Brain pericyte (primary cell): Measurements from ENCODE around the gene GLIS1.

ENCODE experiments used
- DNase-seq: peaks from one replicate; pipeline ENCODE4 v3.0.0-alpha.2; 2012; ENCODE audit warnings: low read depth, low spot score

The GLIS1 gene

DNA sequence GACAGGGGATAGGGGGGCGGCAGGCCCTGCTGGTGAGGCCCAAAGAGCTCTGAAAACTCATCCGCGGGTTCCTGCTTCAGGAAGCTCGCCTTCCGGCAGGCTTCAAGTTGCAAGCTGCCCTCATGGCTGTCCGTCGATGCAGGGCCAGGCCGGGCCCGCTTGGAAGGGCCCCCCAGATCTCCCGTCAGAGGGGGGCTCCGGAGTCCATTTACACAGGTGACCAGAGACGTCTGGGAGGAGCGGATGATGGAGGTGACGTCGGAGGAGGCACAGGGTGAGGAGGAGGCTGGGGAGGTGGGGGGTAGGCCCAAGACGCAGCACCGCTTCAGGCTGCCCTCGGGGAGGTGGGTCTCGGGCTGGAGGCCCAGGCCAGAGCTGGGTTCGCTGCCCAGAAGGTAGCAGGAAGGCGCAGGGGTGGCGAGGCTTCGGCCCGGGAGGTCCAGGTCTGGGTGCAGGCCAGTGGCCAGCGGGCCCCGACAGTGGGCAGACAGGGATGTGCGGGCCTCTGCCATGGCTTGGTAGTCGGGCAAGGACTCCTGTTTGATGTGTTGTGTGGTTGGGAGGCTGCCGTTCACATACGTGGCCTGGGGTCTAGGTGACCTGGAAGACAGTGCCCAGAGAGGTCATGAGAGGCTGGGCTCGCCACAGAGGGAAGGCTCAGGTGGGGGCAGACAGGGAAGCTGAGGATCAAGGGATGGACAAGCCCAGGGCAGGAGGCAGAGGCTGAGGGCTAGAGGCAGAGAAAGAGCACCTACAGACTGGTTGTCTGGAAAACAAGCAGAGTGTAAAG is 144.4 kb downstream of the GLIS1 start:
- no peak for DNase-seq

GRCh38 chr1:53593758-53594380 is 145.1 kb downstream of the GLIS1 start:
- DNase-seq, result no peak

DNA sequence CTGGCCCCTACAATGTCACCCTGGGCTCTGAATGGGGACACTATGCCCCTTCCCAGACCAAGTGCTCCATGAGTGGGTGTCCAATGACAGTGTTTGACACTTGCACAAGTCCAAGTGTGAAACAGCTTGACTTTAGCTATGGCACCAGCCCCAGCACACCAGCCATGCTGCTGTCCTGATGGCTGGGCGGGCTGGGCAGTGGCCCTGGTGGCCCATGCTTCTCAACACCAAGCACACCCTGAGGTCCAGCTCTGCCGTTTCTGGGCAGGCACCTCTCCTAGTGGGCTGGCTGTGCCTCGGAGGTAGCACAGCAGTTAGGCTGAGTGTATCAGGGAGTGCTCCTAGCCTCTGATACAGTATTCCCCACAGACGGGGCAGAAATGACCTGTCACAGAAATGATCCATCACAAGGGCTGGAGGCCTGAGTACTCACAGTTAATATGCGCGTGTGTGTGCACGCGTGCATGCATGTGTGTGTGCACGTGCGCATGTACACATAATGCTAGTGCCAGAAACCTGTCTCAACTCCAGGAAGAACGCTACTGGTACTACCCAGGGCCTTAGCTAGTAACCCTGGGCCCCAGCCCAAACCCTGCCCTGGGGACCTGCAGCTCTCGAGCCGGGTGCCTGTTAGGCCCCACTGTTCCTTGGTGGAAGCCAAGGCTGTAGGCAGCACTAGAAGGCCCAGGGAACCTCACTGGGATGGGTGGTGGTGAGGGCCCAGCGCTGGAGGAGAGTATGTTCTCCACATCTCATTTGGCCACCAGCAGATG is 145.8 kb downstream of the GLIS1 start:
- DNase-seq, result no peak

DNA sequence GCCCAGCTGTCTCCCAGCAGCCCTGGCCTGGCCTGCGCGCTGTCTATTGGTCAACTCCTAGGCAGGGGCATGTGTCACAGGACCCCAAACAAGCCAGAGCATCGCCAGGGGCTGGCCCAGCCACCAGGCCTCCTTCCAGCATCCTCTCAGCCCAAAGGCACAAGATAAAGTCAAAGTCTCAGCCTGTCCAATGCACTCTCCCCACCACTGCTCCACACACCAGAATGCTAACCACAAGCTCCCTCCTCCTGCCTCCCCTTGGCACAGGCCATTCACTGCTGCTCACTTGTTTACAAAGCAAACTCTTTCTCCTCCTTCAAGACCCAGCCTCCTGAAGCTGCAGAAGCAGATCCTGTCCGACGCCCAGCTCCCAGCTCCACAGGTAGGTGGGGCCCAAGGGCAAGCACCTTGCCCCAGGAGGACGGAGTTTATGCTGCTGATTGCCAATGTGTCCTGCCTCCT is 146.4 kb downstream of the GLIS1 start:
- no peak for DNase-seq

DNA sequence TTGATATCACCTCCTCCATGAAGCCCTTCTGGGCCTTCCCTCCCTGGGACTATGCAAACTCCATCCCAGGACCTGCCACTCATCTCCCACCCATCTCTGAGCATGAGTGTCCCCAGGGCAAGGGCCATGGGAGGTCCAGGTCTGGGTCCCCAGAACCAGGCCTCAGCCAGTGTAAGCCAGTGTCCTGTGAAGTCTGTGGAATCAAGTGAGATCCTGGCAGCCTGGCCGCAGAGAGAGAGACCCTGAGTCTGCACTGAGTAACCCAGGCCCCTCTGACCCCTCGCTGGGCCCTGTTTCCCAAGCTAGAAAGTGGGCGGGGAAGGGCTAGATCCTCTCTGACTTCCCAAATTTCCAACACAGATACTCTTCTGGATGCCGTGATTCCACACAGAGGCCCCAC is 147.0 kb downstream of the GLIS1 start:
- DNase-seq, result no peak

DNA sequence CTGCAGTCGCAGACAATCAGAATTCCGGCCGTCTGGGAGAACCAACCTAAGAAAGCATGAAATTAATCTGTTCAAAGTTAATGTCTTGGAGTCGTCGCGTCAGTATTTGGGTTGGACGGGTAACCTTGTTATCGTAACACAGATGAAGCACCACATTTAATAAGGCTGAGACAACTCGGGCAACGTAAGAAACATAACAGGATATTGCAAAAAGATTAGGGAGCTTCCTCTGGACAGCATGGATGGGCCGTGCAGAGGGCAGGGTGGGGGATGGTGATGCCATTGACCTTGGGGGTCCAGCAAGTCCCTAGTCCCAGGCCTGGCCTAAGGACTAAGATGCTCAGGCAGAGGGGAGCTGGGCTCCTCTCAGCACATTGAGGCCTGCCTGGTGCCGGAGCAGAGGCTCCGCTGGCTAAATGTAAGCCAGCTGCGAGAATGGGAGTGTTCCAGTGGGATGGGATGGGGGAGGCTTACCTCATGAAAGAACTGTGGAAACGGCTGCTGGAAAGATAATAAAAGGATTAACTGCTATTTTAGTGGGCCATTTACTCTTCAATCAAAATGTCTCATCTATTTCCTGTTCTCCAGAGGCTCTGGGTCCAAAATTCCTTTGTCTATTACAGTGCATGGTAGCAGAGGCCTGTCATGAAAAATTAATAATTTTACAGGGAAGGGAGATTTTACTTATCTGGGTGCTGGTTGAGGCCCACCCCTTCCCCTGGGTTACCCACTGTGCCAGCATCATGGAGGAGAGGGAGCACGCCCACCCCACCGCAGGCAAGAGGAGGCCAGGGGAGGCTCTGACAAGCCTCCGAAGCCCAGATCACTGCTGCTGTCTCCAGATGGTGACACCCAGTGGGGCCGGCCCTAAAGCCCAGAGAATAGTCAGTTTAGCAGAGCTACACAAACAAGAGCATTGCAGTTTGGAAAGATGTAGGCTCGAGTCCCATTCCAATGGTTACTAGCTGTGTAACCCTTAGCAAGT is 148.1 kb downstream of the GLIS1 start:
- DNase-seq, result no peak

- no peak for DNase-seq
Observed at GRCh38 chr1:53590104-53590503, 148.9 kb downstream of the GLIS1 start.

DNA sequence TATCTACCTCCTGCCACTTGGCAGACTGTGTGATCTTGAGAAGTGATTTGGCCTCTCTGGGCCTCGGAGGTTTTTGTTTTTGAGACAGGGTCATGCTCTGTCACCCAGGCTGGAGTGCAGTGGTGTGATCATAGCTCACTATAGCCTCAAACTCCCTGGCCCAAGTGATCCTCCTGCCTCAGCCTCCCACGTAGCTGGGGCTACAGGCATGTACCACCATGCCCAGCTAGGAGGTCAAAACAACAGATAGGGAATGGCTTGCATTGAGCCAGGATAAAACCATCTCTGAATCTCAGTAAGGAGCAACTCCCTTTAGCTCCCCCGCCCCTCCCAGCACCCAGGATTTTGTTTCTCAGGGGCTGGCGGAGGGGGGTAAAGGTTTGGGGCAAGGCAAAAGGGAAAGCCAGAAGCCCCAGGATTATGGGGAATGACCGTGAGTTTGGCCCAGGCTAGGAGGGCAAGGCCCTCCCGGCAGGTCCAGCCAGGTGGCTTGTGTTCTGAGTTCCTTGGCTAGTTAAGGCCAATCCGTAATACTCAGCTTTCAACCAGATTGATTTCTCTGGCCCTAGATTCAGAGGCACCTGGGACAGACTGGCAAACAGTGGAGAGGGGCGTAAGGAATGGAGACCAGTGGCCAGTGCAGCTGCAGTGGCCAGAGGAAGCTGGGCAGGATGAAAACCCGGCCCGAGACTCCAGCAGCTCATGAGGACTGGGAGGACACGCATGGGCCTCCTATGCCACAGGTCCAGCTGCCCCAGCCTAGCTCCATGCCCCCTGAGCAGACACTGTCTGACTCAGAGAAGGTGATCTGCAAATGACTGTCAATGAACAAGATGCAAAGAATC is 149.7 kb downstream of the GLIS1 start:
- DNase-seq, result no peak

DNA sequence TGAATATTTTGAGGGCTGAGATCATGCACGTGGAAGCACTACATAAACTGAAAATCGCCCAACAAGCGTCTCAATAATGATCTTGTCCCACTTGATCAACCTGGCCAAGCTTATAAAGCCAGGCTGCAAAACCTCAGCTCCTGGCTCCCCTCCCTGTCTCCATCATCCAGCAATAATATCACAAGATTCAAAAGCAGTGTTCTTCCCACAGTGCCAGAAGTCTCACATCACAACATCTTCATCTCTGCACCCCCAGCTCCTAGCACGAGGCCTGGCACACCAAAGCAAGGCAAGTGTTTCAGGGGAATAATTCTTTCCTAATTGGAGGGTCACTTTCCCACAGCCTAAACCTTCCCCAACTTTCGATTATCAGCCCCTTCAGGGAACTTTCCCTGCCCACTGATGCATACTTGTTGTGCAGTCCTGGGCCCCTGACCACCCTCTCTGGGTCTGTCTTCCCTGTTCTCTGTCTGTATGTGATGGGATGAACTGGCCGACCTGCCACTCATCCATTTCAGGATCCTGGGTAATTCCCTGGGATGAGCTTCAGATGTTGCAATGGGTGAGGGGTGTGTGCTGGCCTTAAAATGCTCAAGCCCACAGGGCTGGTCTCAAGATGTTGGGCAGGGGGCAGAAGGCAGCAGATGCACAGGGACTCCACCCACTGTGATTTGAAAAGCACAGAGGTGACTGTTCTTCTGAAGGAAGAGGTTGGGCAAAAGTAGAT is 150.7 kb downstream of the GLIS1 start:
- no peak for DNase-seq

GRCh38 chr1:53587252-53587988 is 151.5 kb downstream of the GLIS1 start:
- no peak for DNase-seq

DNA sequence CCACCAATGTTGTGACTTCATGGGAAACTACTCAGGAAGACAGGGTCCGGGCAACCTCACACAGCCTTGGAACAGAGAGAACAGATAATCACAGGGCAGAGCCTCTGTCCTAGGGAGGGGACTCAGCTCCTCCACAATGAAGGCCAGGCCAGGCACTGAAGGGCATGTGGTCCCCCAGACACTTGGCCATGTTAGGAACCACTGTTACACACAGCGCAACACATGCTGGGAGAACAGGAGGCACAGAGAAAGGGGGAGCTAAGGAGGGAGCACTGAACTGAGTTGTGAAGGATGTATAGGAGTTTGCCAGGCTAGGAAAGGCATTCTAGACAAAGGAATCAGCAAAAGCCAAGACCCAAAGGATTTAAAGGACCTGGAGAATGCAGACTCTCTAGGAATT is 152.2 kb downstream of the GLIS1 start:
- no peak for DNase-seq

GRCh38 chr1:53585565-53585964 is 153.4 kb downstream of the GLIS1 start:
- DNase-seq, result no peak

GRCh38 chr1:53585129-53585528 is 153.8 kb downstream of the GLIS1 start:
- DNase-seq, result no peak

DNA sequence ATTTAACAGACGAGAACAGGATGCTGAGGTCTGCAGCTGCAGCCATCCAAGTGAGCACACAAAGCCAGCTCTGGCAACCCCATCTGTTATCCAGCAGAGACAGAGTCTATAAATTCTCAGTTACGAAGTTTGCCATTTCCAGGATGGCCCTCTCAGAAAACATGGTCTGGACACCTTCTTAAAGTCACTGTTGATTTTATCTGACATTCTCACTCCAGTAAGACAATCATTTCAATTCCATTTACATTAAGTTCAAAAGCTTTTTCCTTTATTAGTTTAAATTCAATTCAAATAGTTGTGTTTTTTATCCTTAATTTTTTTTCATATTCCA is 154.2 kb downstream of the GLIS1 start:
- DNase-seq, result no peak

- DNase-seq, result no peak
Observed at GRCh38 chr1:53583868-53584776, 154.8 kb downstream of the GLIS1 start.

- no peak for DNase-seq
Observed at GRCh38 chr1:53583021-53583867, 155.7 kb downstream of the GLIS1 start.
